NCI-H1436 (cell line): ENCODE data around the gene MEGF6.

Experiments used
- DNase-seq: peaks from one replicate; lab custom pipeline; 2025; lab: John Stamatoyannopoulos, UW

Gene MEGF6

GRCh38 chr1:3519301-3519885 lies 91.9 kb downstream of the MEGF6 start:
- DNase-seq: no peak

- DNase-seq: no peak
Observed at GRCh38 chr1:3518756-3519155, 92.6 kb downstream of the MEGF6 start.

- DNase-seq: no peak
Observed at GRCh38 chr1:3518256-3518655, 93.1 kb downstream of the MEGF6 start.

- DNase-seq: no peak
Observed at GRCh38 chr1:3516911-3517675, 94.2 kb downstream of the MEGF6 start.

GRCh38 chr1:3516481-3516869 lies 94.8 kb downstream of the MEGF6 start:
- no peak for DNase-seq

GRCh38 chr1:3515774-3516480 lies 95.4 kb downstream of the MEGF6 start:
- DNase-seq: no peak

- DNase-seq: no peak
Observed at GRCh38 chr1:3515272-3515671, 96.0 kb downstream of the MEGF6 start.

GRCh38 chr1:3514404-3514803 lies 96.9 kb downstream of the MEGF6 start:
- DNase-seq: no peak

GRCh38 chr1:3511856-3512255 lies 99.5 kb downstream of the MEGF6 start:
- DNase-seq: no peak

- no peak for DNase-seq
Observed at GRCh38 chr1:3511306-3511705, 100.0 kb downstream of the MEGF6 start.

- DNase-seq: no peak
Observed at GRCh38 chr1:3510956-3511250, 100.4 kb downstream of the MEGF6 start.

- no peak for DNase-seq
Observed at GRCh38 chr1:3510136-3510955, 101.0 kb downstream of the MEGF6 start.

GRCh38 chr1:3509721-3510120 lies 101.6 kb downstream of the MEGF6 start:
- no peak for DNase-seq

- DNase-seq: no peak
Observed at GRCh38 chr1:3508757-3509415, 102.4 kb downstream of the MEGF6 start.

- DNase-seq: no peak
Observed at GRCh38 chr1:3507636-3508275, 103.6 kb downstream of the MEGF6 start.

GRCh38 chr1:3506943-3507342 lies 104.4 kb downstream of the MEGF6 start:
- DNase-seq: no peak

- no peak for DNase-seq
Observed at GRCh38 chr1:3506041-3506440, 105.3 kb downstream of the MEGF6 start.

- no peak for DNase-seq
Observed at GRCh38 chr1:3505161-3505560, 106.1 kb downstream of the MEGF6 start.

GRCh38 chr1:3504822-3505153 lies 106.5 kb downstream of the MEGF6 start:
- no peak for DNase-seq

- DNase-seq: no peak
Observed at GRCh38 chr1:3504151-3504821, 107.0 kb downstream of the MEGF6 start.

- DNase-seq: no peak
Observed at GRCh38 chr1:3503525-3503886, 107.8 kb downstream of the MEGF6 start.
